Raji (cell line): ENCODE measurements around the gene ZNHIT3.

Source experiments
- POLR2A ChIP-seq: IDR thresholded peaks from 2 replicates; pipeline ENCODE4 v1.6.1; 2011; ENCODE audit warnings: low read depth, low read length, control low read depth; ENCODE audit not compliant: insufficient read depth

ZNHIT3 gene

GRCh38 chr17:36506249-36506826, 19.9 kb downstream of the ZNHIT3 start:
- no peak for TF ChIP-seq POLR2A

GRCh38 chr17:36506831-36507230, 20.4 kb downstream of the ZNHIT3 start:
- no peak for TF ChIP-seq POLR2A

GRCh38 chr17:36507266-36507665, 20.8 kb downstream of the ZNHIT3 start:
- TF ChIP-seq POLR2A: no peak

GRCh38 chr17:36509272-36509985, 22.9 kb downstream of the ZNHIT3 start:
- no peak for TF ChIP-seq POLR2A

- no peak for TF ChIP-seq POLR2A
Observed at GRCh38 chr17:36510636-36511035, 24.2 kb downstream of the ZNHIT3 start.

- no peak for TF ChIP-seq POLR2A
Observed at GRCh38 chr17:36511216-36511615, 24.7 kb downstream of the ZNHIT3 start.

GRCh38 chr17:36512641-36513040, 26.2 kb downstream of the ZNHIT3 start:
- TF ChIP-seq POLR2A: no peak

GRCh38 chr17:36514856-36515255, 28.4 kb downstream of the ZNHIT3 start:
- TF ChIP-seq POLR2A: no peak

GRCh38 chr17:36515837-36516236, 29.4 kb downstream of the ZNHIT3 start:
- TF ChIP-seq POLR2A: no peak

GRCh38 chr17:36523113-36523512, 36.6 kb downstream of the ZNHIT3 start:
- TF ChIP-seq POLR2A: no peak

GRCh38 chr17:36524428-36524876, 38.0 kb downstream of the ZNHIT3 start:
- no peak for TF ChIP-seq POLR2A

GRCh38 chr17:36525113-36525512, 38.6 kb downstream of the ZNHIT3 start:
- no peak for TF ChIP-seq POLR2A

GRCh38 chr17:36525888-36526287, 39.4 kb downstream of the ZNHIT3 start:
- TF ChIP-seq POLR2A: no peak

GRCh38 chr17:36527621-36528250, 41.3 kb downstream of the ZNHIT3 start:
- TF ChIP-seq POLR2A: no peak

GRCh38 chr17:36529121-36529520, 42.6 kb downstream of the ZNHIT3 start:
- no peak for TF ChIP-seq POLR2A

- no peak for TF ChIP-seq POLR2A
Observed at GRCh38 chr17:36532435-36532975, 46.0 kb downstream of the ZNHIT3 start.
